Measurements from ENCODE around the gene C4B. TPM values are rescaled to one million over a fixed set of nuclear protein-coding genes. Genes with fewer than 3 reads are reported as not detected.
"Not testable (repeated sequence)": the region's sequence is repeated elsewhere in the genome, so short reads cannot be mapped to it uniquely, and the experiment has no call there.

The C4B gene
- total and polyA plus RNA-seq, 2 donors (not counting 1 experiment from before 2014, with no cell fraction given): 4.7 to 7.4 TPM

DNA sequence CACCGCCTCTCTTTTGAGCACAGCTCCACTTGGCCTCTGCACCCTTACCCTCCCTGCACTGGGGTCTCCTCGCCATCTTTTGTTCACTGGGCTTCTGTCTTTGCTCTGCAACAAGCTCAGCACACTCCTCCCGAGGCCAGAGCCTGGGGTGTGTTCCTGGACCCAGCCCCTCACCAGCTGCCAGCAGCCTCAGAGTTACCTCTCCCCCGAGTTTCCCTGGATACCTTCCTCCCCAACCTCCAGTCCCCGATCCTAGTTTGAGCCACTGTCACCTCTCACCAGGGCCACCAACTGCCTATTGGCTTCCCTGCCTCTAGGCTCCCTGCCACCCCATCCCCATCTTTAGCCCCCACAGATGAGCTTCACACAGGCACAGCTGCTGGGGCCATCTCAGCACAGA is 36.0 kb downstream of the C4B start:
- no peaks in the 10 kb centered on the region for H3K27me3 ChIP-seq (replicated peaks in 1 of 4; ENCODE audit: control extremely low read depth in 1 of 4, control insufficient read depth in 3 of 4, insufficient read depth in 4 of 4, low read length in 3 of 4)
- H3K4me1 ChIP-seq (ENCODE audit: control insufficient read depth in 2 of 2, insufficient read depth in 2 of 2, low read length in 2 of 2): peaks cover 0 to 4% of the 10 kb centered on the region in 2 donors
- intact Hi-C loops (cut with micrococcal nuclease): no loop called here
- peaks cover 5% of the 10 kb centered on the region for H3K4me1 Mint-ChIP-seq
- no peak overlapping the region for H3K4me2 ChIP-seq (replicated peaks; ENCODE audit: low read depth, low read length, poor library complexity, severe bottlenecking)
- no peak overlapping the region for H3K27ac ChIP-seq (ENCODE audit: low read length in 2 of 2)
- no peak overlapping the region for H3K9ac ChIP-seq (ENCODE audit: low read length)
- H3K79me2 ChIP-seq (ENCODE audit: control insufficient read depth, insufficient read depth, low read length): no peaks in the 10 kb centered on the region
- TF ChIP-seq, protein P1, sequence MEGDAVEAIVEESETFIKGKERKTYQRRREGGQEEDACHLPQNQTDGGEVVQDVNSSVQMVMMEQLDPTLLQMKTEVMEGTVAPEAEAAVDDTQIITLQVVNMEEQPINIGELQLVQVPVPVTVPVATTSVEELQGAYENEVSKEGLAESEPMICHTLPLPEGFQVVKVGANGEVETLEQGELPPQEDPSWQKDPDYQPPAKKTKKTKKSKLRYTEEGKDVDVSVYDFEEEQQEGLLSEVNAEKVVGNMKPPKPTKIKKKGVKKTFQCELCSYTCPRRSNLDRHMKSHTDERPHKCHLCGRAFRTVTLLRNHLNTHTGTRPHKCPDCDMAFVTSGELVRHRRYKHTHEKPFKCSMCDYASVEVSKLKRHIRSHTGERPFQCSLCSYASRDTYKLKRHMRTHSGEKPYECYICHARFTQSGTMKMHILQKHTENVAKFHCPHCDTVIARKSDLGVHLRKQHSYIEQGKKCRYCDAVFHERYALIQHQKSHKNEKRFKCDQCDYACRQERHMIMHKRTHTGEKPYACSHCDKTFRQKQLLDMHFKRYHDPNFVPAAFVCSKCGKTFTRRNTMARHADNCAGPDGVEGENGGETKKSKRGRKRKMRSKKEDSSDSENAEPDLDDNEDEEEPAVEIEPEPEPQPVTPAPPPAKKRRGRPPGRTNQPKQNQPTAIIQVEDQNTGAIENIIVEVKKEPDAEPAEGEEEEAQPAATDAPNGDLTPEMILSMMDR (IDR thresholded peaks at IDR 0.05): no peak
- no peak for TF ChIP-seq EZH2 (IDR thresholded peaks at IDR 0.05; ENCODE audit: borderline replicate concordance, insufficient read depth, low read depth, low read length, poor library complexity, severe bottlenecking)
- ChIA-PET CTCF (interaction anchor here (0.8 to 1.1 kb wide), 2 partner anchors 195 to 735 kb away, joined by 3 to 4 read pairs; no protein-coding TSS in a partner anchor), POLR2A (no interaction called here)
- no peak overlapping the region for H2AFZ ChIP-seq (ENCODE audit: insufficient read depth, low read depth, low read length, poor library complexity, severe bottlenecking)
- no peak for DNase-seq
- 89% methylated on average over 5 of the region's 5 CpGs for WGBS (ENCODE audit: insufficient coverage)
- H3K27me3 Mint-ChIP-seq: peaks cover 24% of the 10 kb centered on the region
- H4K20me1 ChIP-seq (ENCODE audit: control insufficient read depth, insufficient read depth, low read length, poor library complexity, severe bottlenecking): no peaks in the 10 kb centered on the region
- H3K9me3 ChIP-seq (ENCODE audit: control extremely low read depth in 1 of 3, control insufficient read depth in 2 of 3, insufficient read depth in 1 of 3, low read length in 2 of 3): no peaks in the 10 kb centered on the region
- H3K36me3 ChIP-seq (replicated peaks in 1 of 2; ENCODE audit: control extremely low read depth in 1 of 2, control insufficient read depth in 1 of 2, extremely low read depth in 1 of 2, insufficient read depth in 2 of 2, low read length in 1 of 2): no peaks in the 10 kb centered on the region
- no peak overlapping the region for H3K4me3 Mint-ChIP-seq
- ATAC-seq (ENCODE audit: low read depth): no peak
- no peak overlapping the region for H3K4me3 ChIP-seq (ENCODE audit: control extremely low read depth in 1 of 5, extremely low read depth in 1 of 5, insufficient read depth in 1 of 5, low read depth in 2 of 5, low read length in 4 of 5)
- H3K9me3 Mint-ChIP-seq (ENCODE audit: insufficient read depth): no peaks in the 10 kb centered on the region
- no peak overlapping the region for H3K27ac Mint-ChIP-seq

DNA sequence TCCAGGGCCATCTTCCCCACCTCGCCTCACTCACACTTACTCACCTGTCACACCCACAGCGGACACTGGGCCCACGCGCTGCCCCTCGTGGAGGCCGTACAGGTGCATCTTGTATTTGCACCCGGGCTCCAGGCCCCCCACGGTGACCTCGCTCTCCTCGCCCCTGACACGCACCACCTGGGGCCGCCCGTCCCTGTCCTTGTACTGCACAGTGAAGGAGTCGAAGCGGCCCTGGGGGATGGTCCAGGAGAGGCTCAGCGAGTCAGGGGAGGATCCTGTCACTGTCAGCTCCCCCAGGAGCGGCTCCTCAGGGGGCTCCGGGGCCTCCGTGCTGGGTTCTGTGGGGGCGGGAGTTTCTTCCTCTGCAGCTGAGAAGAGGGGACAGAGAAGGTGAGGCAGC is 38.0 kb downstream of the C4B start:
- H3K9ac ChIP-seq (ENCODE audit: low read length); CTCF ChIA-PET; DNase-seq; H3K4me2 ChIP-seq (replicated peaks; ENCODE audit: low read depth, low read length, poor library complexity, severe bottlenecking); H3K27ac Mint-ChIP-seq; H3K4me1 ChIP-seq (ENCODE audit: control insufficient read depth in 2 of 2, insufficient read depth in 2 of 2, low read length in 2 of 2); H3K79me2 ChIP-seq (ENCODE audit: control insufficient read depth, insufficient read depth, low read length); H3K4me3 Mint-ChIP-seq; ATAC-seq (ENCODE audit: low read depth); intact Hi-C loops (cut with micrococcal nuclease); H3K9me3 Mint-ChIP-seq (ENCODE audit: insufficient read depth); H2AFZ ChIP-seq (ENCODE audit: insufficient read depth, low read depth, low read length, poor library complexity, severe bottlenecking); H3K27me3 ChIP-seq (replicated peaks in 1 of 4; ENCODE audit: control extremely low read depth in 1 of 4, control insufficient read depth in 3 of 4, insufficient read depth in 4 of 4, low read length in 3 of 4); H3K4me3 ChIP-seq (ENCODE audit: control extremely low read depth in 1 of 5, extremely low read depth in 1 of 5, insufficient read depth in 1 of 5, low read depth in 2 of 5, low read length in 4 of 5); H4K20me1 ChIP-seq (ENCODE audit: control insufficient read depth, insufficient read depth, low read length, poor library complexity, severe bottlenecking); H3K4me1 Mint-ChIP-seq; H3K36me3 ChIP-seq (replicated peaks in 1 of 2; ENCODE audit: control extremely low read depth in 1 of 2, control insufficient read depth in 1 of 2, extremely low read depth in 1 of 2, insufficient read depth in 2 of 2, low read length in 1 of 2); POLR2A ChIA-PET; H3K9me3 ChIP-seq (ENCODE audit: control extremely low read depth in 1 of 3, control insufficient read depth in 2 of 3, insufficient read depth in 1 of 3, low read length in 2 of 3); H3K27ac ChIP-seq (ENCODE audit: low read length in 2 of 2): not testable (repeated sequence)
- WGBS (ENCODE audit: insufficient coverage): 84% methylated on average over 13 of the region's 20 CpGs
- peaks cover 29% of the 10 kb centered on the region for H3K27me3 Mint-ChIP-seq

DNA sequence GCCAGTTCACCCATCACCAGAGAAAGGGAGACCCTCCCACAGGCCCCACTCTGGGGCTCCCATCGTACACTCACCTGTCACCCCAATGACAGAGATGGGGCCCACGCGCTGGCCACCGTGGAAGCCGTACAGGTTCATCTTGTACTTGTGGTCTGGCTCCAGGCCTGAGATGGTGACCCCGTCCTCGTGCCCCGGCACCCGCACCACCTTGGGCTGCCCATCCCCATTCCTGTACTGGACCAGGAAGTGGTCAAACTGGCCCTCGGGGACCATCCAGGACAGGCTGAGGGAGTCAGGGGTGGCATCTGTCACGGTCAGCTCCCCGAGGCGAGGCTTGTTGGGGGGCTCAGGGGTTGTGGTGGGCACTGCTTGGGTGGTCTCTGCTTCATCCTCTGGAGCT is 38.7 kb downstream of the C4B start:
- H3K36me3 ChIP-seq (replicated peaks in 1 of 2; ENCODE audit: control extremely low read depth in 1 of 2, control insufficient read depth in 1 of 2, extremely low read depth in 1 of 2, insufficient read depth in 2 of 2, low read length in 1 of 2); DNase-seq; H3K27me3 ChIP-seq (replicated peaks in 1 of 4; ENCODE audit: control extremely low read depth in 1 of 4, control insufficient read depth in 3 of 4, insufficient read depth in 4 of 4, low read length in 3 of 4); CTCF ChIA-PET; H3K4me3 ChIP-seq (ENCODE audit: control extremely low read depth in 1 of 5, extremely low read depth in 1 of 5, insufficient read depth in 1 of 5, low read depth in 2 of 5, low read length in 4 of 5); H3K27ac Mint-ChIP-seq; H3K9me3 ChIP-seq (ENCODE audit: control extremely low read depth in 1 of 3, control insufficient read depth in 2 of 3, insufficient read depth in 1 of 3, low read length in 2 of 3); H3K4me3 Mint-ChIP-seq; H3K4me2 ChIP-seq (replicated peaks; ENCODE audit: low read depth, low read length, poor library complexity, severe bottlenecking); intact Hi-C loops (cut with micrococcal nuclease); H3K79me2 ChIP-seq (ENCODE audit: control insufficient read depth, insufficient read depth, low read length); H3K4me1 ChIP-seq (ENCODE audit: control insufficient read depth in 2 of 2, insufficient read depth in 2 of 2, low read length in 2 of 2); ATAC-seq (ENCODE audit: low read depth); H3K27ac ChIP-seq (ENCODE audit: low read length in 2 of 2); H3K4me1 Mint-ChIP-seq; H3K9me3 Mint-ChIP-seq (ENCODE audit: insufficient read depth); H4K20me1 ChIP-seq (ENCODE audit: control insufficient read depth, insufficient read depth, low read length, poor library complexity, severe bottlenecking); H3K9ac ChIP-seq (ENCODE audit: low read length); H2AFZ ChIP-seq (ENCODE audit: insufficient read depth, low read depth, low read length, poor library complexity, severe bottlenecking): not testable (repeated sequence)
- WGBS (ENCODE audit: insufficient coverage): 90% methylated on average over 5 of the region's 13 CpGs
- POLR2A ChIA-PET: interaction anchor here (0.6 kb wide), 1 partner anchor 676 kb away, joined by 7 read pairs; no protein-coding TSS in a partner anchor
- H3K27me3 Mint-ChIP-seq: peaks cover 27% of the 10 kb centered on the region
